ENCODE data around the gene TMEM229A. TPM values are rescaled to one million over a fixed set of nuclear protein-coding genes. Genes with fewer than 3 reads are reported as not detected.

Gene TMEM229A
- total and polyA plus RNA-seq, 9 of the 15 experiments (the other 6 are each of a cell fraction or from before 2014, with no cell fraction given): not detected

- intact Hi-C loops (cut with micrococcal nuclease) (no loop called here), in situ Hi-C loops (cut with MboI) (no loop called here)
- Histone ChIP-seq H3K4me1 (replicated peaks in 1 of 2; ENCODE audit: control insufficient read depth in 2 of 2, insufficient read depth in 2 of 2, low read length in 2 of 2) (no peaks in the 10 kb centered on the region), H3K4me3 (no peak overlapping the region), H4K20me1 (replicated peaks; ENCODE audit: control insufficient read depth, insufficient read depth, low read length) (no peaks in the 10 kb centered on the region), H3K27me3 (ENCODE audit: control insufficient read depth in 2 of 2, insufficient read depth in 2 of 2, low read length in 2 of 2) (no peaks in the 10 kb centered on the region), H3K9ac (ENCODE audit: insufficient read depth in 1 of 2, low read depth in 2 of 2, low read length in 2 of 2) (no peak overlapping the region), H3K9me3 (replicated peaks; ENCODE audit: control insufficient read depth, insufficient read depth, low read depth, low read length) (no peaks in the 10 kb centered on the region), H3K79me2 (ENCODE audit: control insufficient read depth, insufficient read depth, low read length) (no peaks in the 10 kb centered on the region), H3K36me3 (ENCODE audit: control insufficient read depth, insufficient read depth, low read length) (no peaks in the 10 kb centered on the region), H3K27ac (ENCODE audit: extremely low read depth, low read depth, low read length) (no peak overlapping the region), H2AFZ (ENCODE audit: low read depth, low read length) (no peak overlapping the region), H3K9me1 (ENCODE audit: control insufficient read depth, insufficient read depth, low read length) (no peaks in the 10 kb centered on the region), H3K4me2 (ENCODE audit: insufficient read depth, low read length) (no peak overlapping the region)
- WGBS (ENCODE audit: insufficient coverage, low coverage, missing lambda C conversion rate): 0% methylated on average over 1 of the region's 1 CpG
- no peak for TF ChIP-seq TBL1XR1 (IDR thresholded peaks at IDR 0.05; ENCODE audit: low read length in 2 of 2)
- ATAC-seq (no peak), FAIRE-seq (no peak), DNase-seq (ENCODE audit: extremely low read depth in 1 of 4, low spot score in 3 of 4) (no peak)
- POLR2A ChIA-PET: no interaction called here
- CTCF ChIA-PET (ENCODE audit: low intra/inter-chr PET ratio): no interaction called here
- no TSS peak for BruUV-seq (replicated peaks)
These were observed 23.4 kb upstream of the TMEM229A start for GRCh38 chr7:124056234-124056633.

GRCh38 chr7:124051681-124052377 lies 19.0 kb upstream of the TMEM229A start:
- intact Hi-C loops (cut with micrococcal nuclease) (no loop called here), in situ Hi-C loops (cut with MboI) (no loop called here)
- ATAC-seq (no peak), DNase-seq (ENCODE audit: extremely low read depth in 1 of 4, low spot score in 3 of 4) (no peak), FAIRE-seq (no peak)
- Histone ChIP-seq H3K4me2 (ENCODE audit: insufficient read depth, low read length) (no peak overlapping the region), H4K20me1 (replicated peaks; ENCODE audit: control insufficient read depth, insufficient read depth, low read length) (no peaks in the 10 kb centered on the region), H3K79me2 (ENCODE audit: control insufficient read depth, insufficient read depth, low read length) (no peaks in the 10 kb centered on the region), H3K27ac (ENCODE audit: extremely low read depth, low read depth, low read length) (no peak overlapping the region), H3K4me3 (no peak overlapping the region), H3K27me3 (ENCODE audit: control insufficient read depth in 2 of 2, insufficient read depth in 2 of 2, low read length in 2 of 2) (no peaks in the 10 kb centered on the region), H3K4me1 (replicated peaks in 1 of 2; ENCODE audit: control insufficient read depth in 2 of 2, insufficient read depth in 2 of 2, low read length in 2 of 2) (no peaks in the 10 kb centered on the region), H2AFZ (ENCODE audit: low read depth, low read length) (no peak overlapping the region), H3K36me3 (ENCODE audit: control insufficient read depth, insufficient read depth, low read length) (no peaks in the 10 kb centered on the region), H3K9me1 (ENCODE audit: control insufficient read depth, insufficient read depth, low read length) (no peaks in the 10 kb centered on the region), H3K9me3 (replicated peaks; ENCODE audit: control insufficient read depth, insufficient read depth, low read depth, low read length) (no peaks in the 10 kb centered on the region), H3K9ac (ENCODE audit: insufficient read depth in 1 of 2, low read depth in 2 of 2, low read length in 2 of 2) (no peak overlapping the region)
- no TSS peak for BruUV-seq (replicated peaks)
- WGBS (ENCODE audit: insufficient coverage, low coverage, missing lambda C conversion rate): 0% methylated on average over 1 of the region's 1 CpG
- CTCF ChIA-PET (ENCODE audit: low intra/inter-chr PET ratio): no interaction called here
- POLR2A ChIA-PET: no interaction called here
- TF ChIP-seq ATF3 (IDR thresholded peaks at IDR 0.05) (no peak), ATF3 (CRISPR knock-in tag; conservative IDR thresholded peaks at IDR 0.05) (no peak), ZNF175 (CRISPR knock-in tag; IDR thresholded peaks at IDR 0.05; ENCODE audit: low read depth) (no peak), FOXP4 (CRISPR knock-in tag; IDR thresholded peaks at IDR 0.05; ENCODE audit: borderline replicate concordance) (no peak), ZNF274 (IDR thresholded peaks at IDR 0.05; ENCODE audit: borderline replicate concordance, low read depth, low read length) (no peak), ZNF589 (CRISPR knock-in tag; IDR thresholded peaks at IDR 0.05; ENCODE audit: low read depth) (no peak), ZKSCAN8 (CRISPR knock-in tag; IDR thresholded peaks at IDR 0.05) (no peak), TRIM28 (IDR thresholded peaks at IDR 0.05) (no peak), PRMT5 (CRISPR knock-in tag; IDR thresholded peaks at IDR 0.05) (no peak)
